Thymus (tissue), 11 donors: ENCODE data around the gene MRPL21. TPM values are rescaled to one million over a fixed set of nuclear protein-coding genes. Genes with fewer than 3 reads are reported as not detected.

Source experiments
- DNase-seq, 9 donors: peaks; one replicate each; pipeline ENCODE4 v3.0.0-alpha.2; 2013; ENCODE audit warnings: low spot score in 9 of 9, low read depth in 6 of 9, missing footprints in 1 of 9
- H3K27ac ChIP-seq, 2 donors: one replicate each; pipeline ENCODE4 v1.5.1; 2013; ENCODE audit warnings: control low read depth in 1 of 2, low read depth in 1 of 2, low read length in 1 of 2, mild to moderate bottlenecking in 1 of 2, moderate library complexity in 1 of 2
- H3K27me3 ChIP-seq, 2 donors: one replicate each; pipeline ENCODE4 v1.5.1; 2013; ENCODE audit warnings: low read length in 1 of 2; ENCODE audit not compliant: control insufficient read depth in 2 of 2, insufficient read depth in 1 of 2
- H3K36me3 ChIP-seq, 2 donors: one replicate each; pipeline ENCODE4 v1.5.1; 2013; ENCODE audit warnings: low read length in 1 of 2, mild to moderate bottlenecking in 1 of 2, moderate library complexity in 1 of 2; ENCODE audit not compliant: control insufficient read depth in 2 of 2, insufficient read depth in 2 of 2
- H3K4me1 ChIP-seq, 2 donors: one replicate each; pipeline ENCODE4 v1.5.1; 2013; ENCODE audit warnings: low read length in 2 of 2; ENCODE audit not compliant: control insufficient read depth in 2 of 2, insufficient read depth in 2 of 2
- H3K4me3 ChIP-seq, 2 donors: one replicate each; pipeline ENCODE4 v1.5.1; 2013; ENCODE audit warnings: low read length in 2 of 2, control low read depth in 1 of 2, mild to moderate bottlenecking in 1 of 2
- H3K9me3 ChIP-seq, 2 donors: one replicate each; pipeline ENCODE4 v1.5.1; 2013; ENCODE audit warnings: low read length in 1 of 2, mild to moderate bottlenecking in 1 of 2; ENCODE audit not compliant: control insufficient read depth in 2 of 2, insufficient read depth in 1 of 2
- whole genome bisulfite sequencing: extraction: QIAGEN DNeasy Blood & Tissue Kit; methylation state at CpG from one replicate; pipeline ENCODE4 v1.1.7; 2013; 5-methylcytosine and 5-hydroxymethylcytosine counted together
- polyA plus RNA-seq: library from polyadenylated mRNA; stranded (reverse); fragments of 200-250 nt; gene quantifications from one replicate; pipeline ENCODE4 v1.2.3, GENCODE V29; 2013
- total RNA-seq: library from RNA; stranded (reverse); fragments of 120-200 nt; gene quantifications from one replicate; pipeline ENCODE4 v1.2.4, GENCODE V29; 2013
- donor health status: healthy.

The MRPL21 gene
- total and polyA plus RNA-seq, 2 donors: 91.9 to 101 TPM

- no peak for DNase-seq
- Histone ChIP-seq H3K9me3 (no peaks in the 10 kb centered on the region), H3K4me1 (no peaks in the 10 kb centered on the region), H3K36me3 (peaks cover 67 to 68% of the 10 kb centered on the region in 2 donors), H3K4me3 (no peak overlapping the region), H3K27ac (no peak overlapping the region), H3K27me3 (no peaks in the 10 kb centered on the region)
- 98% methylated on average over 7 of the region's 7 CpGs for WGBS
These were observed 28.7 kb upstream of the MRPL21 start for GRCh38 chr11:68932358-68932757.

- Histone ChIP-seq H3K27ac (no peak overlapping the region), H3K4me1 (no peaks in the 10 kb centered on the region), H3K9me3 (no peaks in the 10 kb centered on the region), H3K36me3 (peaks cover 66 to 68% of the 10 kb centered on the region in 2 donors), H3K27me3 (no peaks in the 10 kb centered on the region), H3K4me3 (no peak overlapping the region)
- DNase-seq: no peak
- WGBS: 95% methylated on average over 17 of the region's 17 CpGs
These were observed 28.3 kb upstream of the MRPL21 start for GRCh38 chr11:68931911-68932310.

- Histone ChIP-seq H3K36me3 (peaks cover 63 to 65% of the 10 kb centered on the region in 2 donors), H3K4me3 (no peak overlapping the region), H3K27ac (no peak overlapping the region), H3K9me3 (peaks cover 0 to 6% of the 10 kb centered on the region in 2 donors), H3K27me3 (no peaks in the 10 kb centered on the region), H3K4me1 (no peaks in the 10 kb centered on the region)
- no peak for DNase-seq
- WGBS: 96% methylated on average over 21 of the region's 21 CpGs
These were observed 27.6 kb upstream of the MRPL21 start for GRCh38 chr11:68930991-68931855.

GRCh38 chr11:68929706-68930570 is 26.3 kb upstream of the MRPL21 start:
- H3K4me3 ChIP-seq: no peak overlapping the region
- DNase-seq: no peak
- H3K27ac ChIP-seq: no peak overlapping the region
- 96% methylated on average over 20 of the region's 20 CpGs for WGBS
- H3K4me1 ChIP-seq: no peaks in the 10 kb centered on the region
- peaks cover 2 to 12% of the 10 kb centered on the region in 2 donors for H3K9me3 ChIP-seq
- peaks cover 58 to 63% of the 10 kb centered on the region in 2 donors for H3K36me3 ChIP-seq
- no peaks in the 10 kb centered on the region for H3K27me3 ChIP-seq

GRCh38 chr11:68929135-68929534 is 25.5 kb upstream of the MRPL21 start:
- peaks cover 58 to 63% of the 10 kb centered on the region in 2 donors for H3K36me3 ChIP-seq
- no peak overlapping the region for H3K4me3 ChIP-seq
- H3K9me3 ChIP-seq: peaks cover 2 to 20% of the 10 kb centered on the region in 2 donors
- DNase-seq: no peak
- 98% methylated on average over 20 of the region's 20 CpGs for WGBS
- H3K27ac ChIP-seq: no peak overlapping the region
- H3K27me3 ChIP-seq: no peaks in the 10 kb centered on the region
- H3K4me1 ChIP-seq: no peaks in the 10 kb centered on the region

- H3K27ac ChIP-seq: no peak overlapping the region
- H3K36me3 ChIP-seq: peaks cover 60 to 64% of the 10 kb centered on the region in 2 donors
- H3K4me3 ChIP-seq: no peak overlapping the region
- DNase-seq: no peak
- peaks cover 2 to 20% of the 10 kb centered on the region in 2 donors for H3K9me3 ChIP-seq
- 96% methylated on average over 6 of the region's 6 CpGs for whole genome bisulfite sequencing
- H3K4me1 ChIP-seq: no peaks in the 10 kb centered on the region
- no peaks in the 10 kb centered on the region for H3K27me3 ChIP-seq
These were observed 24.7 kb upstream of the MRPL21 start for GRCh38 chr11:68928136-68928880.

GRCh38 chr11:68927280-68928135 is 23.9 kb upstream of the MRPL21 start:
- Histone ChIP-seq H3K4me3 (no peak overlapping the region), H3K36me3 (peaks cover 60 to 63% of the 10 kb centered on the region in 2 donors), H3K4me1 (no peaks in the 10 kb centered on the region), H3K27me3 (no peaks in the 10 kb centered on the region), H3K27ac (no peak overlapping the region), H3K9me3 (peaks cover 2 to 20% of the 10 kb centered on the region in 2 donors)
- WGBS: 87% methylated on average over 12 of the region's 12 CpGs
- peak in 1 of 9 donors; percentile 16 for DNase-seq

GRCh38 chr11:68925611-68926010 is 22.0 kb upstream of the MRPL21 start:
- Histone ChIP-seq H3K36me3 (peaks cover 62 to 69% of the 10 kb centered on the region in 2 donors), H3K27me3 (no peaks in the 10 kb centered on the region), H3K4me1 (no peaks in the 10 kb centered on the region), H3K4me3 (no peak overlapping the region), H3K27ac (no peak overlapping the region), H3K9me3 (peaks cover 2 to 20% of the 10 kb centered on the region in 2 donors)
- 86% methylated on average over 3 of the region's 3 CpGs for WGBS
- DNase-seq: peak in 1 of 9 donors; percentile 15
